SU-DHL-6 (cell line): ENCODE measurements around the gene SOBP.

Experiments used
- CTCF ChIP-seq: fragments of 200-600 bp; sonication (generic); IDR thresholded peaks from one replicate; pipeline ENCODE4 v1.5.1; 2017; ENCODE audit warnings: antibody characterized with exemption, mild to moderate bottlenecking, low read length, moderate library complexity; ENCODE audit not compliant: insufficient read depth, poor library complexity, severe bottlenecking
- EZH2phosphoT487 ChIP-seq: fragments of 200-600 bp; sonication (generic), shearing (Covaris generic); conservative IDR thresholded peaks from 2 replicates; pipeline ENCODE4 v1.6.1; 2018; ENCODE audit warnings: mild to moderate bottlenecking, antibody characterized with exemption, low read length, moderate library complexity, mixed read lengths

DNA sequence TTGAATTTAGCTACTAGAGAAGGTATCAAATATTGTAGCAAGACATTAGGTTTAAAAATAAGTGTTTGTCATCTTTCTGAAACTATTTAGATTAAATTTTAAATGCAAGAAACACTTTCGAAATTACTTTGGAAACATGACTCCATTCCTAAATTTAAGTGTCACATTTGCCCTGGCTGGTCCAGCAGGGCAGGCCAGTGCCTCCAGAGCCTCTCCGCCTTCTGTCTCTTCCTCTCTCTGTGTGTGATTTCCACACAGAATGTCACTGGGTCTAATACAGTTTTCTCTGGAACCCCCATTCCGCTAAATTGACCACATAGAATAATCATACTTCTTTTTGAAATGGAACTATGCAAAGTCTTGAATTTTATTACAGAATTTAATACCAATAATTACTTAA is 111.5 kb downstream of the SOBP start:
- TF ChIP-seq CTCF (no peak), EZH2phosphoT487 (no peak)
